Fibroblast of skin of right biceps (primary cell): ENCODE measurements around the gene DENND5B.
A peak's percentile ranks its signal among the peaks of the same experiment; 100 is the strongest.
"Not testable (repeated sequence)": the region's sequence is repeated elsewhere in the genome, so short reads cannot be mapped to it uniquely, and the experiment has no call there.

Experiments used
- DNase-seq: peaks from one replicate; pipeline ENCODE4 v3.0.0-alpha.2; 2013

DENND5B gene

GRCh38 chr12:31501014-31501413, 89.9 kb downstream of the DENND5B start:
- not testable (repeated sequence) for DNase-seq

- no peak for DNase-seq
Measured at GRCh38 chr12:31499567-31499966, 91.4 kb downstream of the DENND5B start.

- no peak for DNase-seq
Measured at GRCh38 chr12:31498424-31498823, 92.5 kb downstream of the DENND5B start.

DNA sequence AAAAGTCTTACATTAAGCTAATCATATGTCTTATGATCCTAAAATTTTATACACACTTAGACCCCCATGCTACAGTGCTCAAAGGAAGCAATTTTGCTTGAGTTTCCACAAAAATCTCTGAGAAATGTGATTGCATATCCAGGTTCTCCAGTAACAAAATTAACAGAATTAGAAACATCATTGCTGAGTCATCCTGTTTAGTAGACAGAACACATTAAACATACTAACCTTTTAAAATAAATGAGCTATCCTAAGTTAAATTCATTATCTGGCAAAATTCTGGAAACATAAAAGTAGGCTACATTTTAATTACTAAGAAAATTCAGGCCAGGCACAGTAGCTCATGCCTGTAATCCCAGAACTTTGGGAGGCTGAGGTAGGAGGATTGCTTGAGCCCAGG, 94.7 kb downstream of the DENND5B start:
- DNase-seq: peak; percentile 26

DNA sequence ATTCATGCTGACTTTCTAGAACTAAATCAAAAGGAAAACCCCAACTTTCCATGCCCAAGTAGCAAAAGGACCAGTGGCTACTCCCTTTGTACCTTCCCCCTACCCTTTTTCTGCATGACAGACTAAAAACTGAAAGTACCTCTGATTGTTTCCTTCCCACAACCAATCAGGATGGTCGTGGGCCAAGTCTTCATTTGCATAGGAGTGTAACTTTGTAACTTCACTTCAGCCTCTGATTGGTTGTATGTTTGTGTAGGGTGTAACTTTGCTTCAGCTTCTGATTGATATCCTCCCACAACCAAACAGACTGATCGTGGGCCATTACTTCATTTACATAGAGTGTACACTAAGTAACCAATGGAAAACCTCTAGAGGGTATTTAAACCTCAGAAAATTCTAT, 96.5 kb downstream of the DENND5B start:
- no peak for DNase-seq

GRCh38 chr12:31492599-31493196, 98.2 kb downstream of the DENND5B start:
- no peak for DNase-seq

GRCh38 chr12:31491841-31492598, 98.9 kb downstream of the DENND5B start:
- DNase-seq: peak; percentile 91

DNA sequence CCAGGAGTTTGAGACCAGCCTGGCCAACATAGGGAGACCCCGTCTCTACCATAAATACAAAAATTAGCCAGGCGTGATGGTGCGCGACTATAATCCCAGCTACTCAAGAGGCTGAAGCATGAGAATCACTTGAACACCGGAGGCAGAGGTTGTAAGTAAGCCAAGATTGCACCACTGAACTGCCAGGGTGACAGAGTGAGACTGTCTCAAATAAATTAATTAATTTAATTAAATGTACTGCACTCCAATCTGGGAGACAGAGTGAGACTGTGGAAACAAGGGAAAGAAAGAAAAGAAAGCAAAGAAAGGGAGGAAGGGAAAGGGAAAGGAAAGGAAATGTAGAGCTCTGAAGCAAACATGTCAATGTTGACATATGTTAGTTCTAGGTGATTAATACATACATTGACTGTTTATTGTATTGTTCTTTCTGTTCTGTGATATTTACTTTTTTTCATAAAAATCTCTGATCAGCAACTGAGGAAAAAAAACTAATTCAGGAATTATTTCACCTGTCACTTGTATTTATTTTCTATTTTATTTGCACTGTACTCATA, 99.6 kb downstream of the DENND5B start:
- DNase-seq: no peak

GRCh38 chr12:31488737-31489338, 102.1 kb downstream of the DENND5B start:
- no peak for DNase-seq

DNA sequence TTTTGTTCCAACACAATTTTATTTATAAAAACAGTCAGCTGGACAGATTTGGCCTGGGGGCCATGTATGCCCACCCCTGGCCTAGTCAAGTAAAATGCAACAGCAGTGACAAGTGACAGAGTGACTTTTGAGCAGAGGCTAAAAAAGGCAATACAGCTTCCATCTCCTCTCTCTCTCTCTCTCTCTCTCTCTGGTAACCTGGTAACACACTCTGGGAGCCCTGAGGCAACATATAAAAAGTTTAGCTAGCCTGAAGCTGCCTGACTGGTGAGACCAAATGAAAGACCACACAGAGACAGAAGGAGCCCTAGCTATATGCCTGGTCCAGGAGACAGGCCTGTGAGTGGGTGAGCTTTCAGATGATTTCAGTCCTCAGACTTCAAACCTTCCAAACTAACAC, 105.4 kb downstream of the DENND5B start:
- DNase-seq: no peak

DNA sequence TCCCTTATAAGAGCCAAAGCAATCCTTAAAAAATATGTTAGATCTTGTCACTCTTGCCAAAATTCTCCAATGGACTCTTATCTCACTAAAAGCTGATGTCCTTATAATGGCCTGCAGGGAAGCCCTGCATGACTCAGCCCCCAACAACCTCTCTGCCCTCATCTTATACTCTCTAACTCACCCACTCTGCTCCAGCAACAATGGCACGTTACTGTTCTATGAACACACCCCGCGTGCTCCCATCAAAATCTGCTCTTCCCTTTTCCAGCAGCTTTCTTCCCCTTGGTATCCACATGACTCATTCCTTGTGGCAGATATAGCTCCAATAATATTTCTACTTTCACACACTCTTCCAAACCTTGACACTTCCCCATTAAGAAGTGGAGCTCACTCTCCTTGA, 108.1 kb downstream of the DENND5B start:
- peak; percentile 62 for DNase-seq

GRCh38 chr12:31481415-31481814, 109.5 kb downstream of the DENND5B start:
- DNase-seq: no peak

DNA sequence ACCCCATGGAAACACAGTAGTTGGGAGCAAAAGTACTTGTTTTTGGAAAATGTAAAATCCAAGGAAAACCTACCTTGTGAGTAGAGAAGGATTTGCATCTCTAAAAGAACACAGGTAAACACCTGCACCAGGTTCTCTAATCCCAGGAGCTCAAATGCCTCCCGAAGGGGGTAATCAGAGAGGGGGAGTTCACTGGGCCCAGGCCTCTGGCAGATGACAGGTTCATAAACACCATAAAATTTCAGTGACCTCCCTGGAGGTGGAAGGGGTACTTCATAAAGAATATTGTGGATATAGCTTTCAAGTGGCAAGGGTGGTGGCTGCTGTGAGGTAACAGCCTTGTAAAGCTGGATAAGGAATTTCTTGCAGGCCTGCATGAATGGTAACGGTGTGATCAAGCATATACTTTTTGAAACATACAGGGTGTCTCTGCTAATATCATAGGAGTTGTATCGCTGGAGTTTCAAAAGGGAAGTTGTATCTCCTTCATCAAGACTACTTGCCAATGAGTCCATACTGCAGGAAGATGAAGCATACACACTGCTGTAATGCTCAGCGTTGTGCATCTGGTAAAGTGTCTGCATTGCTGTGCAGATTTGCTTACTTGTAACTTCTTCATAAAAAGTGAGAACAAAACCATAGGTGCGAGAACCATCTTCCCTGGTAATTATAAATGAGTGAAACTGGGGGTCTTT, 111.3 kb downstream of the DENND5B start:
- DNase-seq: no peak

GRCh38 chr12:31478898-31479297, 112.0 kb downstream of the DENND5B start:
- DNase-seq: no peak

DNA sequence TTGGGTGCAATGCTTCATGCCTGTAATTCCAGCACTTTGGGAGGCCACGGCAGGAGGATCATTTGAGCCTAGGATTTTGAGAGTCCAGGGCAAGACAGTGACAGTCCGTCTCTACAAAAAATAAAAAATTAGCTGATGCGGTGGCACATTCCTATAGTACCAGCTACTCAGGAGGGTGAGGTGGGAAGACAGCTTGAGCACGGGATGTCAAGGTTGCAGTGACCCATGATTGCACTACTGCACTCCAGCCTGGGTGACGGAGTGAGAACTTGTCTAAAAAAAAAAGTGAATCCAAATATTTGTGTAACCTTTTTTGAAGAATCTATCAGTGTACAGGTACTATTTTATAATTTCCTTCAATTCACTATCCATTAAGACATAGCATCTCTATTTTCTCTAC, 112.5 kb downstream of the DENND5B start:
- no peak for DNase-seq

- no peak for DNase-seq
Measured at GRCh38 chr12:31477687-31478086, 113.2 kb downstream of the DENND5B start.

DNA sequence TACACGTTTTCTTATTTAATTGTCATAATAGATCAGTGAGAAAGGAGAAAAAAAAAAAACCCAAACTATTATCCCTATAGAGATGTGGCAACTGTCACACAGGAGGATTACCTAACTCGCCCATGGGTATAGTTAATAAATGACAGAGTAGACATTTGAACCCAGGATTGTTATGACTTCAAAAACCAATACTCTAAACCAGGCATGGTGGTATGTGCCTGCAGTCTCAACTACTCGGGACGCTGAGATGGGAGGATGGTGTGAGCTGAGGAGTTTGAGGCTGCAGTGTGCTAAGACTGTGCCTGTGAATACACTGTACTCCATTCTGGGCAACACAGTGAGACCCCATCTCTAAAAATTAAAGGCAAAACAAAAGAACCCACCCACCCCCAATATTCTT, 114.5 kb downstream of the DENND5B start:
- DNase-seq: no peak

DNA sequence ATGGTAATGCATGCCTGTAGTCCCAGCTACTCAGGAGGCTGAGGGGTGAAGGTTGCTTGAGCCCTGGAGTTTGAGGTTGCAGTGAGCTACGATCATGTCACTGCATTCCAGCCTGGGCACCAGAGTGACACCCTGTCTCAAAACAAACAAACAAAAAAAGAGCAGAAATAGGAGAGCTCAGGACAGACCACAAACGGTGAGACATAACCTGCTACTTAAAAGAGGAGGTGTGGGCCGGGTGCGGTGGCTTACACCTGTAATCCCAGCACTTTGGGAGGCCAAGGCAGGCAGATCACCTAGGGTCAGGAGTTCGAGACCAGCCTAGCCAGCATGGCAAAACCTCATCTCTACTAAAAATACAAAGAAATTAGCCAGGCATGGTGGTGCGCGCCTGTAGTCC, 115.3 kb downstream of the DENND5B start:
- DNase-seq: not testable (repeated sequence)

- no peak for DNase-seq
Measured at GRCh38 chr12:31474751-31475150, 116.2 kb downstream of the DENND5B start.

DNA sequence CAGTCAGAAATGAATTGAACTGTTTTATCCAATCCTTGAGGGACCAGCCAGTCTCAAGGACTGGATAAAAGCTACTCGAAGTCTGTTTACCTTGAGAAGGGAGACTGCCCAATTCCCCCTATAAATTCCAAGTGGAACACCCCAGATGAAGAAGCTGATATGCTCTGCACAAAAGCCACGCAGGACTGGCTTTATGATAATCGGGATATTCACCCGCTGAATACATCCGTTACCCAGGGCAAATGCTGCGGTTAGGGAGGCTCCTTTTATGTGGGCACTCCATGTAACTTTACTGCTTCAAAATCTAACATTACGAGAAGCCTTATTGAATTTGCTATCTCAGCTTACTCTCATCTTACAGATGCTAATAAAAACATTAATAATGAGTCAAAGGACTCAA, 119.1 kb downstream of the DENND5B start:
- DNase-seq: no peak

DNA sequence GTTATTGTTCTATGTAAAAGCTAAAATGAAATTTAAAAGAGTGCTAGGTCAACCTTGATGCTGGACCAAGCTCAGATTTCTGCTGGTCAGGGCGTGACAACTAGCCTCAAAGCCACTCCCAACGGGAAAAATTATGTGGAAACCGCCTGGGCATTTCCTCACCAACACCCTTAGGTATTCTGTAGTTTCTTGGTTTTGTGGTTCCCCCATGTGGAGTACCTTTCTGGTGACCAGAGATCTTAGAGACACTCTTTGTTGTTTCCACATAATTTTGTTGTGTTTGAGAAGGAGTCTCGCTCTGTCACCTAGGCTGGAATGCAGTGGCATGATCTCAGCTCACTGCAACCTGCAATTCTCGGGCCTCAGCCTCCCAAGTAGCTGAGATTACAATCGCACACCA, 119.9 kb downstream of the DENND5B start:
- no peak for DNase-seq

GRCh38 chr12:31470459-31470858, 120.5 kb downstream of the DENND5B start:
- no peak for DNase-seq

DNA sequence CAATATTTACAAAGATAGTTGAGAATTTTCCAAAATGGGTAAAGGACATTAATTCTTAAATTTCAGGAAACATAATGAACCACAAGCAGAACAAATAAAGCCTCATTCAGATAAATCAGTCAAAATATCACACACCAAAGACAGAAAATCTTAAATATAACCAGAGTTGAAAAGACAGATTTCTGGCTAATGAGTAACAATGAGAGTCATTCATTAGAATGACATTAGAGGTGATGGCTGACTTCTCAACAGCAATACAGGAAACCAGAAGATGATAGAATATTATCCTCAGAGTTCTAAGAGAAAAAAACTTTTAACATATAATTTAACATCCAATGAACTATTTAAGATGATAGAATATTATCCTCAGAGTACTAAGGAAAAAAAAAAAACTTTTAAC, 124.2 kb downstream of the DENND5B start:
- peak; percentile 30 for DNase-seq
